DND-41 (cell line): ENCODE results near the gene CTBP2.

Experiments
- ATAC-seq: fragments of 200-7000 bp; cut with Tn5 transposase; 3 replicates; pipeline ENCODE4 v1.9.1; 2021; ENCODE audit warnings: low read depth; ENCODE audit not compliant: insufficient read depth
- DNase-seq: peaks from one replicate; pipeline ENCODE4 v3.0.0-alpha.2; 2020
- H2AFZ ChIP-seq: 2 replicates; pipeline ENCODE4 v1.6.0; 2012; ENCODE audit warnings: low read depth, low read length
- H3K27ac ChIP-seq: 2 replicates; pipeline ENCODE4 v1.5.1; 2012; ENCODE audit warnings: low read length, inconsistent platforms
- H3K27me3 ChIP-seq: fragments of 200-600 bp; sonication (generic); 2 replicates; pipeline ENCODE4 v1.6.0; 2012; ENCODE audit warnings: low read length, mild to moderate bottlenecking, inconsistent platforms; ENCODE audit not compliant: insufficient read depth, poor library complexity
- H3K36me3 ChIP-seq: 2 replicates; pipeline ENCODE4 v1.5.1; 2012; ENCODE audit warnings: low read length, inconsistent platforms; ENCODE audit not compliant: insufficient read depth
- H3K4me1 ChIP-seq: 2 replicates; pipeline ENCODE4 v1.5.1; 2012; ENCODE audit warnings: mild to moderate bottlenecking, low read length; ENCODE audit not compliant: insufficient read depth
- H3K4me2 ChIP-seq: 2 replicates; pipeline ENCODE4 v1.6.0; 2012; ENCODE audit warnings: mild to moderate bottlenecking, moderate library complexity, low read length, inconsistent platforms; ENCODE audit not compliant: insufficient read depth
- H3K4me3 ChIP-seq, 2 experiments: fragments of 200-600 bp in 1 of 2; shearing (Covaris generic) in 1 of 2; 2 replicates each; pipeline ENCODE4 v1.5.1; 2012 to 2016; ENCODE audit warnings: inconsistent platforms in 2 of 2, low read length in 2 of 2, mild to moderate bottlenecking in 2 of 2, low read depth in 1 of 2, moderate library complexity in 1 of 2
- H3K79me2 ChIP-seq: 2 replicates; pipeline ENCODE4 v1.6.0; 2012; ENCODE audit warnings: low read length, inconsistent platforms; ENCODE audit not compliant: insufficient read depth
- H3K9ac ChIP-seq: 2 replicates; pipeline ENCODE4 v1.6.0; 2012; ENCODE audit warnings: low read depth, mild to moderate bottlenecking, inconsistent platforms, low read length, moderate library complexity
- H3K9me3 ChIP-seq: 2 replicates; pipeline ENCODE4 v1.5.1; 2012; ENCODE audit warnings: low read length, moderate library complexity, mild to moderate bottlenecking, inconsistent platforms; ENCODE audit not compliant: insufficient read depth, severe bottlenecking
- H4K20me1 ChIP-seq: 2 replicates; pipeline ENCODE4 v1.6.0; 2012; ENCODE audit warnings: low read length; ENCODE audit not compliant: insufficient read depth
- EZH2 ChIP-seq: IDR thresholded peaks from 3 replicates; pipeline ENCODE4 v1.6.1; 2012; ENCODE audit warnings: borderline replicate concordance, low read depth, mild to moderate bottlenecking, moderate library complexity, low read length, inconsistent platforms; ENCODE audit not compliant: severe bottlenecking
- TF ChIP-seq, protein P1 (sequence below): IDR thresholded peaks from 2 replicates; pipeline ENCODE4 v1.5.1; 2012; ENCODE audit warnings: borderline replicate concordance, low read length, moderate library complexity, mild to moderate bottlenecking; ENCODE audit not compliant: poor library complexity, severe bottlenecking; ENCODE audit errors: extremely low read depth

The CTBP2 gene

DNA sequence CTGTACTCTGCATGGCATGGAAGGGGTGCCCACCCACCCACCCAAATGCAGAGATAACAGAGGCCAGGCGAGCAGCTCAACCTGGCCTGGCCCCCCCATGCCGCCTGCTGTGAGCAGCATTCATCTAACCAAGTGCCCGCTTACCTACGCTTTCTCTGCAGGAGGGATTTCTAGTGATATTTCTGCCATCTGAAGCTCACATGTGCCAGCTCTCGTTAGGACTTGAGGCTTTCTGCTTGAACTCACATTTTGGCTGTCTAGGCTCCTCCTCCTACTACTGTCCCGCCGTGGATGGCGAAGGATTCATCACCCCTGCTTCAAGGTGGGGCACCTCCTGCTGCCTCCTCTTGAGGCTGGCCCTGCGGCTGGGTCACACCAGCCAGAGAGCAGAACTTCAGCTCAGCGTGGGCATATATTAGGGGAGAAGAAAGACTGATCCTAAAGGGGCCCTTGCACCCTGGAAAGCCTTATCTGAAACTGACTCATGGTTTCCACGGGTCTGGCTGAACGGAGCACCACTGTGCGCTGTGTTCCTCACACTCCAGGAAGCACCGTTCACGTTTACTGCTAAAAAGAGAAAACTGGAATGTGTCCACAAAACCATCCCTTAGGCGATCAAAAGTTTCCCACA, 45.5 kb downstream of the CTBP2 start:
- H3K36me3 ChIP-seq: peaks cover 2% of the 10 kb centered on the region; the same call in 1 of the 2 replicates
- H3K9me3 ChIP-seq: no peaks in the 10 kb centered on the region
- H2AFZ ChIP-seq: no peak overlapping the region
- no peak overlapping the region for H3K4me2 ChIP-seq
- H3K9ac ChIP-seq: no peak overlapping the region
- DNase-seq: no peak
- no peak overlapping the region for H3K4me3 ChIP-seq
- ATAC-seq: no peak
- H3K27me3 ChIP-seq: no peaks in the 10 kb centered on the region
- TF ChIP-seq EZH2: no peak
- TF ChIP-seq, protein P1, sequence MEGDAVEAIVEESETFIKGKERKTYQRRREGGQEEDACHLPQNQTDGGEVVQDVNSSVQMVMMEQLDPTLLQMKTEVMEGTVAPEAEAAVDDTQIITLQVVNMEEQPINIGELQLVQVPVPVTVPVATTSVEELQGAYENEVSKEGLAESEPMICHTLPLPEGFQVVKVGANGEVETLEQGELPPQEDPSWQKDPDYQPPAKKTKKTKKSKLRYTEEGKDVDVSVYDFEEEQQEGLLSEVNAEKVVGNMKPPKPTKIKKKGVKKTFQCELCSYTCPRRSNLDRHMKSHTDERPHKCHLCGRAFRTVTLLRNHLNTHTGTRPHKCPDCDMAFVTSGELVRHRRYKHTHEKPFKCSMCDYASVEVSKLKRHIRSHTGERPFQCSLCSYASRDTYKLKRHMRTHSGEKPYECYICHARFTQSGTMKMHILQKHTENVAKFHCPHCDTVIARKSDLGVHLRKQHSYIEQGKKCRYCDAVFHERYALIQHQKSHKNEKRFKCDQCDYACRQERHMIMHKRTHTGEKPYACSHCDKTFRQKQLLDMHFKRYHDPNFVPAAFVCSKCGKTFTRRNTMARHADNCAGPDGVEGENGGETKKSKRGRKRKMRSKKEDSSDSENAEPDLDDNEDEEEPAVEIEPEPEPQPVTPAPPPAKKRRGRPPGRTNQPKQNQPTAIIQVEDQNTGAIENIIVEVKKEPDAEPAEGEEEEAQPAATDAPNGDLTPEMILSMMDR: no peak
- peaks cover 85% of the 10 kb centered on the region for H3K79me2 ChIP-seq
- H3K4me1 ChIP-seq: no peaks in the 10 kb centered on the region
- H4K20me1 ChIP-seq: peaks cover 40% of the 10 kb centered on the region
- no peak overlapping the region for H3K27ac ChIP-seq

DNA sequence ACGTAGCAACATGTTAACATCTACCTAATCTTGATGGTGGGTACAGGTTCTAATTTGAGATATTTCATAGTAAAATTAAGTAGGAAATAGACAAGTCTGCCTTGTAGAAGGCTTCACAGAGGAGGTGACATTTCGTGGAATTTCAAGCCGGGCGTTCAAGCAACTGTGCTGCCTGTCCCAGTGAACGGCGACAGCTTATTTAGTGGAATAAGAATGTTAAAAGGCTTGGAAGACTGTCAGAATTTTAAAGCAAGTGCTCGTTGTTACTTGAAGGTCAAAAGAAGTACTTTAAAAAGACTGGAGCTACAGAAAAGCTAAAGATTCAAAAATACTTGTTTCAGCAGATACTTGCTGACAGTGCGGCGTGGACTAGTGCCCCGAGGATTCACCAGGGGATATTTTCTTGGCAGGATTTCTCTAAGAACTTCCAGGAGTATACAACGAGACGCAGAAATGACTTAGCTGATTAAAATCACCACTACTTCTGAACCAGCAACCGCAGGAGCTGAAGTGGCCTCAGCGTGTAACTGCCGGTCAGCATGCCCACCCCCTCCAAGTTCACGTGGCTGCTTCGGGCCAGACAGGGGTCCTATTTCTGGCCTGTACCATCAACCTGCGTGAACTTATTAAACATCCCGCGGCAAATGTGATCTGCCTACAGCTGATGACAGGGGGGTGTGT, 46.5 kb downstream of the CTBP2 start:
- Histone ChIP-seq H3K4me2 (no peak overlapping the region), H3K27me3 (no peaks in the 10 kb centered on the region), H3K4me1 (no peaks in the 10 kb centered on the region), H3K9ac (no peak overlapping the region), H3K9me3 (no peaks in the 10 kb centered on the region), H2AFZ (no peak overlapping the region), H3K4me3 (no peak overlapping the region), H3K27ac (no peak overlapping the region), H3K79me2 (peaks cover 86% of the 10 kb centered on the region), H4K20me1 (peaks cover 37% of the 10 kb centered on the region), H3K36me3 (peaks cover 13% of the 10 kb centered on the region)
- TF ChIP-seq EZH2: no peak
- TF ChIP-seq, protein P1: no peak
- ATAC-seq (no peak), DNase-seq (no peak)

DNA sequence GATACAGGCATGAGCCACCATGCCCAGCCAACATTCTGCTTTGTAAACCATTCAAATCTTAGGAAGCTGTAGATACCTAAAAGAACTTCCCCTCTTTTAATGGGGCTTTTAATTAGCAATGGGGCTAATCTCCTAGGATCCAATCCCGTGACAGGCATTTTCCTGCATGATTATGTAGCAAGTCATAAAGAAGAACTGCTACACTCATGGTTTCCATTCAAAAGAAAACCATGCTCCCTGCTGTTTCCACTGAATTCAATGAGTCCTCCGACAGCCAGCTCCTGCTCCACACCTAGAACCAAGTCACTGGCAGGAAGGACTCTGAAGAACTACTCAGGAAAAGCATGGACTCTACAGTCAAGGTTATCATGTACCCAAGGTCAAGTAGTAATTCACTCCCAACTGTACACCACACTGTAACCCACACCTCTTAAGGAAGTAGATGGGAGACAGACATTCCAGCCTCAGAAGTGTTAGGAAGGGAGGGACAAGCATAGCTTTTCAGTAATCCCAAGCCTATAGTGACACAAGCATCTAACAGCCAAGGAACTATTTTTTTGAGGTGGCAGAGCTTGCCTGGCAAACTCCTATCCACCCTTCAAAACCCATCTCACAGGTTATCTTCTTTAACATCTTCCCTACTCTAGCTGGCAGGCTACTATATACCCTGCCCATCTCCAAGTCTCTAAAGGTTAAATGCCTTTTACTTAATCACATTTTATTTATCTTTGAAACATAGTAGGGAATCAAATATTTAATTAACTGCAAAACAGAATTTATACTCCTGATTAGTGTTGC, 47.5 kb downstream of the CTBP2 start:
- Histone ChIP-seq H3K9me3 (no peaks in the 10 kb centered on the region), H3K9ac (no peak overlapping the region), H3K27ac (no peak overlapping the region), H3K4me2 (no peak overlapping the region), H3K4me3 (no peak overlapping the region), H3K4me1 (no peaks in the 10 kb centered on the region), H3K36me3 (peaks cover 21% of the 10 kb centered on the region), H3K79me2 (peaks cover 85% of the 10 kb centered on the region), H3K27me3 (no peaks in the 10 kb centered on the region), H2AFZ (no peak overlapping the region), H4K20me1 (peaks cover 37% of the 10 kb centered on the region)
- TF ChIP-seq, protein P1: no peak
- no peak for TF ChIP-seq EZH2
- ATAC-seq (no peak), DNase-seq (no peak)
